Activated CD8-positive, alpha-beta T cell treated with anti-CD3 and anti-CD28 coated beads, Interleukin-2, amount 10 ng/mL, durations not matched to agents 7 days and 5 days (primary cell): ENCODE data around the gene MRPL14. TPM values are rescaled to one million over a fixed set of nuclear protein-coding genes. Genes with fewer than 3 reads are reported as not detected.
A peak's percentile ranks its signal among the peaks of the same experiment; 100 is the strongest.

Experiments used
- ATAC-seq: fragments of 150-1000 bp; cut with Tn5 transposase; one replicate; pipeline ENCODE4 v1.10.0; 2021; ENCODE audit warnings: moderate library complexity
- CTCF ChIA-PET: fragments of 350-600 bp; sonication (Branson Sonifier 250); formaldehyde crosslinking; loops from one replicate; lab custom pipeline; 2021; ENCODE audit warnings: antibody characterized with exemption; lab: Charles Lee
- POLR2A ChIA-PET: fragments of 350-600 bp; sonication (Branson Sonifier 250); formaldehyde crosslinking; loops from one replicate; lab custom pipeline; 2021; ENCODE audit warnings: antibody characterized with exemption; lab: Charles Lee
- DNase-seq: peaks from one replicate; pipeline ENCODE4 v3.0.0-alpha.2; 2020
- H3K27ac Mint-ChIP-seq: one replicate; pipeline ENCODE4 v1.8.0; 2021; ENCODE audit warnings: mild to moderate bottlenecking, mixed read lengths
- H3K27me3 Mint-ChIP-seq: one replicate; pipeline ENCODE4 v1.8.0; 2021; ENCODE audit warnings: low read depth, mixed read lengths
- H3K36me3 Mint-ChIP-seq: one replicate; pipeline ENCODE4 v1.8.0; 2021; ENCODE audit warnings: low read depth, mixed read lengths
- H3K4me1 Mint-ChIP-seq: one replicate; pipeline ENCODE4 v1.8.0; 2021; ENCODE audit warnings: low read depth, mixed read lengths
- H3K4me3 Mint-ChIP-seq: one replicate; pipeline ENCODE4 v1.8.0; 2021; ENCODE audit warnings: mild to moderate bottlenecking, mixed read lengths
- H3K9me3 Mint-ChIP-seq: one replicate; pipeline ENCODE4 v1.8.0; 2022; ENCODE audit warnings: mixed read lengths; ENCODE audit not compliant: insufficient read depth
- total RNA-seq, 2 experiments: library from RNA; stranded (reverse); gene quantifications; one replicate each; pipeline ENCODE4 v1.2.3, GENCODE V29; 2021

The MRPL14 gene
- total RNA-seq, 2 experiments from 2014 or later: 57.3 to 60.9 TPM

DNA sequence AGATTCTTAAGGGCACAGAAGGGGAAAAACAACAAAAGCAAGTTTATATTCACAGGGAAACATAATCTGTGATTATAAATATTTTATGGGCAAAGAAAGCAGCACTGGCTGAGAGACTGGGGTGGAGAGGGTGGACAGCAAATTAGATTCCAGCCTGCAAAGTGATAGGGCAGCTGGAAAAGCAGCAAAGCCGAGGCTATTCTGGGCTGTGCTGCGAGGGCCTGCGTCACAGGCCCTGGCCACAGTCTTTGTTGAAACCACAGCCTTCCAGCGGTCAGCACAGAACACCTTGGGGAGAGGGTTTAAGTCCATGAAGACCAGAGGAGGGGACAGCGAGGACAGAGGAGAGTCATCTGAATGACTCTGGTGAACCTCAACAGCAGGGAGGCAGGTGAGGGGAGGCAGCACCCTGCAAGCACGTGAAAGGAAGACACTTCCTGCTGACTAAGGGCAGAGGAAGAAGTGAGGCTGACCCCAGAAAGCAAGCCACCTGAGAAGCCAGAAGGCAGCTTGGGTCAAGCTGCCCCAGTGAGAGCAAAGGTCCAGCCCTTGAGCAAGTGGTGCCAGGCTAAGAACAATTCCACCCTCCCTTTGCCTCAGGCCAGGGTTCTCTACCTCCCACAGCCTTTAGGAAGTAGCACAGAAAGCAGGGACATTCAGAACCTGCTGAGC is 17.1 kb downstream of the MRPL14 start:
- Mint-ChIP-seq H3K36me3 (peaks cover 48% of the 10 kb centered on the region), H3K4me3 (no peak overlapping the region), H3K9me3 (no peaks in the 10 kb centered on the region), H3K27ac (peak overlapping the region; percentile 54), H3K27me3 (no peaks in the 10 kb centered on the region), H3K4me1 (peaks cover 22% of the 10 kb centered on the region)
- DNase-seq (no peak), ATAC-seq (no peak)
- CTCF ChIA-PET: interaction anchor here (1.3 to 2.4 kb wide), 2 partner anchors 13 to 14 kb away, joined by 8 to 13 read pairs; no protein-coding TSS in a partner anchor
- POLR2A ChIA-PET: interaction anchor here (0.8 kb wide), 1 partner anchor 132 kb away, joined by 3 read pairs; no protein-coding TSS in a partner anchor

DNA sequence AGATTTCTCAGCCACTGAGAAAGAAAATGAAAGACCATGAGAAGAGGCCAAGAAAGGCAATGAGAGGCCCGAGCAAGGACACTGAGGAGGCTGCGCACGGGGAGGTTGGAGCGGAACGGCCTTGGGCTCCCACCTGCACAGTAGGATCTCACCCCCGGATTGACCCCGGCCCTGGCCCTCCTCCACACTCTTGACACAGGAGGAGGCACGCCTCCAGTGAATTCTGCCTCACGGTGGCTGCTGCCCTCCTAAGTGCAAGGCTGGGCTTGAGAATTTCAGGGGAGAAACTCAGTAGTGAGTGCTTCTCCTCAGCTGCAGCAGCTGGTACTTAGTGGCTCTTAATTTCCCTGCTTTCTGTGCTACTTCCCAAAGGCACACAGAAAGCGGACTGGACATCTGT is 18.0 kb downstream of the MRPL14 start:
- no peak overlapping the region for H3K27ac Mint-ChIP-seq
- no peaks in the 10 kb centered on the region for H3K9me3 Mint-ChIP-seq
- no peak for ATAC-seq

DNA sequence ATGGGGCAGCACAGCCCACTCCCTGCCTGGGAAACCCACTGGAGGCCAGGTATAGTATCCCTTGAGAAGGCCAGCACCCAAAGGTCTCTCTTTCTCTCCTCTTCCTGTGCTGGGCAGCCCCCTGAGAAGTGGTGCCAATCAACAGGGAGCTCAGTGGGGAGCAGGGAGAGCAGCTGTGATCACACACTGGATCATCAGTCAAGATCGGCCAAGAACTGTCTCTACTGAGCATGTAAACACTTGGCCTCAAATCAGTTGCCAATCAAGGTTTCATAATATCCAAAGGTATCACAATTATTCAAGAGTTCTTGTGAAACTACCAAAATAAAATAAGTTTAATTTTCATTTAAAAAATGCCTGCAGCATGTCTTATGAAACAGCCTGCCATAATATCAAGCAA is 18.8 kb downstream of the MRPL14 start:
- Mint-ChIP-seq H3K9me3 (no peaks in the 10 kb centered on the region), H3K4me1 (peaks cover 27% of the 10 kb centered on the region), H3K27ac (no peak overlapping the region), H3K27me3 (no peaks in the 10 kb centered on the region), H3K36me3 (peaks cover 55% of the 10 kb centered on the region), H3K4me3 (no peak overlapping the region)
- no peak for DNase-seq
- CTCF ChIA-PET: interaction anchor here (1.1 to 2.1 kb wide), 5 partner anchors 12 to 204 kb away, joined by 3 to 4 read pairs (median 4); partner anchors contain the start of gene AARS2
- POLR2A ChIA-PET: interaction anchor here (1.5 kb wide), 1 partner anchor 16 kb away, joined by 7 read pairs; no protein-coding TSS in a partner anchor
- ATAC-seq: no peak

More for the DNA sequence above, 18.0 kb downstream of the MRPL14 start:
- peaks cover 27% of the 10 kb centered on the region for H3K4me1 Mint-ChIP-seq
- H3K36me3 Mint-ChIP-seq: peaks cover 55% of the 10 kb centered on the region
- H3K27me3 Mint-ChIP-seq: no peaks in the 10 kb centered on the region
- ChIA-PET POLR2A (interaction anchor here (1.5 kb wide), 1 partner anchor 15 kb away, joined by 7 read pairs; no protein-coding TSS in a partner anchor), CTCF (interaction anchor here (1.2 to 1.7 kb wide), 3 partner anchors 12 to 204 kb away, joined by 3 to 8 read pairs (median 4); partner anchors contain the start of gene AARS2)
- H3K4me3 Mint-ChIP-seq: no peak overlapping the region
- no peak for DNase-seq

DNA sequence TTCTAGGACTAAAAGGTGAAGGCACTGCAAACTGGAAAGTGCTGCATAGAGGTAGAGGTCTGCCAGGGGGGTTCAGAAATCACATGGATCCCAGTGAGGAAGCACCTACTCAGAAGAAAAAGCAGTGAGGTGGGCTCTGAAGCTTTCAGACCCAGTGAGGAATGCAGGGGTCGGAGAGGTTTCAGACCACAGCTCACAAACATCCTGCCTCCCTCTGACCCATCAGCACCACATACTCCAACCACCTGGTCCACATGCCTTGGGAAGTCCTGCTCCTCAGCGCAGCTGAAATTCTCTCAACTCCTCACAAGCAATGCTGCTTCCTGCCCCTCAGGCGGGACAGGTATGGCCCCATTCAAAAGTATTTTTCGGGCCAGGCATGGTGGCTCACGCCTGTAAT is 20.2 kb downstream of the MRPL14 start:
- ATAC-seq (no peak), DNase-seq (no peak)
- Mint-ChIP-seq H3K9me3 (no peaks in the 10 kb centered on the region), H3K4me3 (no peak overlapping the region), H3K27me3 (no peaks in the 10 kb centered on the region), H3K27ac (no peak overlapping the region), H3K4me1 (peaks cover 36% of the 10 kb centered on the region), H3K36me3 (peaks cover 47% of the 10 kb centered on the region)
- ChIA-PET CTCF (interaction anchor here (1.3 to 2.1 kb wide), 4 partner anchors 10 to 116 kb away, joined by 3 to 8 read pairs (median 4); no protein-coding TSS in a partner anchor), POLR2A (no interaction called here)

DNA sequence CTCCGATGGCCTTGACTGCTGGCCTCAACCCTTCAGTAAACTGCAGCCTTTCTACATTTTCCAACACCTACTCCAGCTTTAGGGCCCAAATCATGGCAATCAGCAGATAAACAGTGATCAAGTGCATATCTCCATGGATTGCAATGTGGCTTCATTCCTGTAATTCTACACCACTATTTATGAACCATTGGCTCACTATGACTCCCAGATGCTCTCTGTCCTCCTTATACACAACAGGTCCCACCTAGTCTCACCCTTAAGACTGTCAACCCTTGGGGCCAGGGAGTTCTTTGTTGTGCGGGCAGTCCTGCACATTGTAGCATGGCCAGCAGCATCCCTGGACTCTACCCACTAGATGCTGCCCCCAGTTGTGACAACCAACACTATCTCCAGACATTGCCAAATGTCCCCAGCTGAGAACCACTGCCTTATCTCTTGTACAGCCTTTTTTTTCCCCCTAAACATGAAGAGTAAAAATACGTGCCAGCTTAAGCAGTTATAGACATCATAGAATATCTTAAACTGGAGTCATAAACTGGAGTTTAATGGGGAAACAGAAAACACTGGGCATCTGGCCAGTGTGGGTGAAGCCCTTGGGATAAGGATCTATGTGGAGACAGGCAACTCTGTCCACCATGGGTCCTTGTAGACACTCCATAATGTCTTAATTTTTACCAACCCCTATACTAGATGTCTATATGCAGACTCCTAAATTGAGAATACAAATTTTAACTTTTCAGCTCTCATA is 21.1 kb downstream of the MRPL14 start:
- Mint-ChIP-seq H3K4me3 (no peak overlapping the region), H3K27ac (no peak overlapping the region), H3K9me3 (no peaks in the 10 kb centered on the region), H3K27me3 (no peaks in the 10 kb centered on the region), H3K4me1 (peaks cover 33% of the 10 kb centered on the region), H3K36me3 (peaks cover 38% of the 10 kb centered on the region)
- ATAC-seq (no peak), DNase-seq (no peak)
- ChIA-PET POLR2A (interaction anchor here (1.0 kb wide), 1 partner anchor 9 kb away, joined by 3 read pairs; no protein-coding TSS in a partner anchor), CTCF (interaction anchor here (0.6 to 2.1 kb wide), 3 partner anchors 11 to 353 kb away, joined by 3 to 8 read pairs (median 4); no protein-coding TSS in a partner anchor)

DNA sequence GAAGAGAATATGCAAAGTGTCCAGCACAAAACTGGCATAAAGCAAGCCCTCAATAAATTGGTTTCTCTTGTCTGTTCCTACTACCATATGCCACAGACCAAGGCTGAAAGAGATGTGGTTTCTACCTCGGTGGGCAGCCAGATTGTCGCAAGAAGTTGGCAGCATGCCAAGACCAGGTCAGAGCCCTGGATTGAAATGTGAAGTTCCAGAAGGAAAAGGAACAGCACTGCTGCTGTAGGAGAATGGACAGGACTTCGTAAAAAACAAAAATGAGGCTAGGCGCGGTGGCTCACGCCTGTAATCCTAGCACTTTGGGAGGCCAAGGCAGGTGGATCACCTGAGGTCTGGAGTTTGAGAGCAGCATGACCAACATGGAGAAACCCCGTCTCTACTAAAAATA is 22.1 kb downstream of the MRPL14 start:
- Mint-ChIP-seq H3K27ac (no peak overlapping the region), H3K4me1 (peaks cover 23% of the 10 kb centered on the region)
- POLR2A ChIA-PET: no interaction called here

DNA sequence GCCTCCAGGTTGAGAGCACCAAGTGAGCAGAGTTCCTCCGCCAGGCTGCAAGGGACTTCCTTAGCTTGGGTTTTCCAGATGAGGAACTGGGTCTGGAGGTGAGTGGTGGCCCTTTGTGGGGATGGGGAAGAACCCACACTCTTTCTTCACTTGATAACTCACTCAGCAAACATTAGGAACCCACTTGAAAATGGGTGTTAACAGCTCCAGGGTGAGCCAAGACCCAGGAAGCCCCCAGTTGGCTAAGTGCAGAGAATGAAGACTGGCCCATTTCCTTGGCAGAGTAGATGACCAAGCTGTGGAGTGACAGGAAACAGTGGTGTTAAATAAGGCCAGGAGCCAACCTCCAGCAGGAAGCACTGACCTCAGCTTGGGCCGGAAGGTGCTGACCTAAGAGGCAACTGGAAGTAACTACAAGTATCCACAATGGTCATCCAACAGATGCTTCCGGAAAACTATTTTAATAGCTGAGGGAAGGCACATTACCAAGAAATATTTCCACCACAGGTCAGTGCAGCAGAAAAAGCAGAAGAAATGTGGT is 22.7 kb downstream of the MRPL14 start:
- DNase-seq (no peak), ATAC-seq (no peak)
- no peaks in the 10 kb centered on the region for H3K9me3 Mint-ChIP-seq
- H3K4me1 Mint-ChIP-seq: peaks cover 21% of the 10 kb centered on the region
- H3K36me3 Mint-ChIP-seq: peaks cover 23% of the 10 kb centered on the region
- ChIA-PET POLR2A (no interaction called here), CTCF (interaction anchor here (1.3 kb wide), 1 partner anchor 46 kb away, joined by 5 read pairs; no protein-coding TSS in a partner anchor)
- H3K27ac Mint-ChIP-seq: no peak overlapping the region
- no peak overlapping the region for H3K4me3 Mint-ChIP-seq
- no peaks in the 10 kb centered on the region for H3K27me3 Mint-ChIP-seq

More for the DNA sequence above, 22.1 kb downstream of the MRPL14 start:
- Mint-ChIP-seq H3K9me3 (no peaks in the 10 kb centered on the region), H3K36me3 (peaks cover 29% of the 10 kb centered on the region), H3K27me3 (no peaks in the 10 kb centered on the region), H3K4me3 (no peak overlapping the region)
- DNase-seq (no peak), ATAC-seq (no peak)
- CTCF ChIA-PET: interaction anchor here (1.3 kb wide), 1 partner anchor 46 kb away, joined by 5 read pairs; no protein-coding TSS in a partner anchor

DNA sequence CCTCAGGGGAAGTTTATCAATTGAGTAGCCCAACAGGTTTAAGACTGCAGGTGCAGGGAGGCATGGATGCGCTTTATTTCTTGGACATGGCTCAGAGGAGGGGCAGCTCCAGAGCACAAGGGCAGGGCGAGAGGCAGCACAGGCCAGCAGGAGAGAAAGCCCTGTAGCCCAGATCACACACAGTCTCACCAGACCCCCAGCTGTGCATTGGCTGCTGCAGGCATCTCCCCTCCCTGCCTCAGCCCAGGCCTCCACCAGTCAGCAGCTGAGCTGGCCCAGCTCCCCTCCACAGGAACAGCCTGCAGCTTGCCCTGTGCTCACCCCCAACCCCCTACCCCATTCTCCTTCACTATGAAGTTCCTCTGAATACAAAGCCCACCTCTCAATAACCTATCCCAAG is 24.7 kb downstream of the MRPL14 start:
- Mint-ChIP-seq H3K27ac (no peak overlapping the region), H3K36me3 (peaks cover 18% of the 10 kb centered on the region), H3K27me3 (no peaks in the 10 kb centered on the region), H3K4me3 (no peak overlapping the region), H3K9me3 (no peaks in the 10 kb centered on the region), H3K4me1 (peaks cover 21% of the 10 kb centered on the region)
- no peak for DNase-seq
- ATAC-seq: no peak
- ChIA-PET CTCF (interaction anchor here (0.8 to 1.4 kb wide), 4 partner anchors 15 to 154 kb away, joined by 3 to 4 read pairs (median 4); no protein-coding TSS in a partner anchor), POLR2A (no interaction called here)

DNA sequence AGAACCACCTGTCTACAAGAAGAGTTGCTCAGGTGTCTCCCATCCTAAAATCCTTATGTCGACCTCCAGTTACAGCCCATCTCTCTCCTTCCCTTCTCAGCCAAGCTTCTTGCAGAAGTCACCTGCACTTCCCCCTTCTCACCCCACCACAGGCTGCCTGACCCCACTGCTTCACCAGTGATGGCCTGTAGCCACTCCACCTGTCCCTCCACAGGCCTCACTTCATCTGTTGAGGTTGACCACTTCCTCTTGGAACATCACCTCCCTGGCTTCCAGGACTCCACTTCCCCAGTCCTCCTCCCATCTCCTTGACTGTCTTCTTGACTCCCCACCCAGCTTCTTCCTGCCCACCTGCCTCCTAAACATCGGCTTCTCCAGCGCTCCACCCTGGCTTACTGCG is 25.4 kb downstream of the MRPL14 start:
- CTCF ChIA-PET: interaction anchor here (1.4 kb wide), 1 partner anchor 16 kb away, joined by 4 read pairs; no protein-coding TSS in a partner anchor
- no peak for DNase-seq
- no peak for ATAC-seq
- no peaks in the 10 kb centered on the region for H3K9me3 Mint-ChIP-seq
- no peak overlapping the region for H3K4me3 Mint-ChIP-seq
- peaks cover 21% of the 10 kb centered on the region for H3K4me1 Mint-ChIP-seq
- POLR2A ChIA-PET: no interaction called here
- no peak overlapping the region for H3K27ac Mint-ChIP-seq
- H3K36me3 Mint-ChIP-seq: peaks cover 18% of the 10 kb centered on the region
- no peaks in the 10 kb centered on the region for H3K27me3 Mint-ChIP-seq

DNA sequence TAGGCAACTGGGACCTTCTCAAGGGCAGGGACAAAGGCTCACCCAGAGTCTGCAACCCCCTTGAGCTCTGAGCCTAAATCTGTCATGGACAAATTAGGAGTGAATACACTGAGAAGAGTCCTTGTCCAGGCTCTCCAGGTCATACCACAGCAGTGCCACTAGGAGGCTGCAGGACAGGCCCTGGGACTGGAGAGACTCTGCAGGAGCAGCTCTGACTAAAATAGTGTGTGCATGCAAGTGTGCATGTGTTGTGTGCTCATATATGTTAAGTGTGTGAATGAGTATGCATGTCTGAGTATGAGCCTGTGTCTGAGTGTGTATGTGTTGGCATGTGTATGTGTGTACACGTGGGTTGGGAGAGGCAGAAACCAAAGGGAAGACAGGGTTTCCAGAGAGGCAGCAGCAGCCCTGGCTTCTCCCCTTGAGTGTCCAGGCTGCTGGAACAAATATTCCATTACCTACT is 27.1 kb downstream of the MRPL14 start:
- peak; percentile 30 for DNase-seq
- H3K4me1 Mint-ChIP-seq: peaks cover 24% of the 10 kb centered on the region
- H3K27ac Mint-ChIP-seq: peak overlapping the region; percentile 19
- CTCF ChIA-PET: interaction anchor here (0.7 to 6.3 kb wide), 11 partner anchors 11 to 330 kb away, joined by 3 to 36 read pairs (median 5); partner anchors contain the start of genes MRPL14, TMEM63B and VEGFA
- no peak for ATAC-seq
- H3K4me3 Mint-ChIP-seq: no peak overlapping the region
- H3K36me3 Mint-ChIP-seq: peaks cover 14% of the 10 kb centered on the region
- no peaks in the 10 kb centered on the region for H3K9me3 Mint-ChIP-seq
- POLR2A ChIA-PET: no interaction called here
- H3K27me3 Mint-ChIP-seq: no peaks in the 10 kb centered on the region

DNA sequence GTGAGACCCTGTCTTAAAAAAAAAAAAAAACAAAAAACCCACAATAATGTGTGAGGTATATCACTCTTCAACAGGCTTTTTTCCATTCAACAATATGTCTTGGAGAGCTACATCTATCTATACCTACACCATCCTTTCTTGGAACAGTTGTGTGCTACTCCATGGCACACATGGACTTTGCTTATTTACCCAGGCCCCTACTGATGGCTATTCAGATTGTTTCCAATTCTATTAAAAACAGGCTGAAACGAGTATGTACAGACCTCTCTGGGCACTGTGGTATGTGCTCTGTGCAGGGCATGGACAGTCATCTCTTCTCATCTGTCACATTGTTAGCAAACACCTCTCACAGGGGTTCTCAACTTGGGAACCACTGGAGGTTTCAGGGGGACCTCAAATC is 28.1 kb downstream of the MRPL14 start:
- CTCF ChIA-PET: interaction anchor here (1.2 to 6.3 kb wide), 9 partner anchors 12 to 157 kb away, joined by 3 to 36 read pairs (median 5); partner anchors contain the start of genes MRPL14 and TMEM63B
- Mint-ChIP-seq H3K4me1 (peaks cover 19% of the 10 kb centered on the region), H3K36me3 (peaks cover 6% of the 10 kb centered on the region), H3K4me3 (no peak overlapping the region), H3K9me3 (no peaks in the 10 kb centered on the region), H3K27ac (no peak overlapping the region), H3K27me3 (no peaks in the 10 kb centered on the region)
- DNase-seq (no peak), ATAC-seq (no peak)
- POLR2A ChIA-PET: no interaction called here
